GM12878 (cell line): ENCODE measurements around the gene CDH20.

ENCODE experiments used
- CTCF ChIP-seq, 3 experiments: IDR thresholded peaks in 2 of 3; conservative IDR thresholded peaks in 1 of 3; 2 replicates each; pipeline ENCODE4 v1.5.1; 2011; ENCODE audit warnings: low read depth in 3 of 3, low read length in 3 of 3, mild to moderate bottlenecking in 3 of 3, control low read depth in 2 of 3, moderate library complexity in 2 of 3, inconsistent platforms in 1 of 3, mixed read lengths in 1 of 3; ENCODE audit not compliant: control insufficient read depth in 2 of 3, insufficient read depth in 1 of 3; ENCODE audit errors: extremely low read depth in 1 of 3
- E2F4 ChIP-seq: IDR thresholded peaks from 2 replicates; pipeline ENCODE4 v1.6.1; 2012; ENCODE audit warnings: low read depth, low read length, improper control_type of control experiment
- ESRRA ChIP-seq: IDR thresholded peaks from 2 replicates; pipeline ENCODE4 v1.6.1; 2012; ENCODE audit warnings: mild to moderate bottlenecking, low read length, improper control_type of control experiment
- HDAC2 ChIP-seq: fragments of 200-600 bp; sonication (generic); IDR thresholded peaks from 2 replicates; pipeline ENCODE4 v1.6.1; 2017
- MXI1 ChIP-seq: fragments of 150-350 bp; IDR thresholded peaks from 2 replicates; pipeline ENCODE4 v1.6.1; 2011; ENCODE audit warnings: low read depth, mild to moderate bottlenecking, inconsistent platforms, low read length, improper control_type of control experiment
- RELA ChIP-seq: fragments of 450-650 bp; IDR thresholded peaks from 2 replicates; pipeline ENCODE4 v1.8.0; 2014; ENCODE audit warnings: borderline replicate concordance; ENCODE audit not compliant: partially characterized antibody
- SKIL ChIP-seq: fragments of 450-650 bp; IDR thresholded peaks from 2 replicates; pipeline ENCODE4 v1.6.1; 2017; ENCODE audit warnings: mild to moderate bottlenecking, low read depth, inconsistent platforms; ENCODE audit not compliant: poor library complexity, severe bottlenecking
- TBL1XR1 ChIP-seq: IDR thresholded peaks from 2 replicates; pipeline ENCODE4 v1.6.1; 2012; ENCODE audit warnings: low read depth, low read length, improper control_type of control experiment
- TF ChIP-seq, protein P1 (sequence below): fragments of 450-650 bp; IDR thresholded peaks from 2 replicates; pipeline ENCODE4 v1.6.1; 2017; ENCODE audit warnings: antibody characterized with exemption, mild to moderate bottlenecking, moderate library complexity

GRCh38 chr18:61336766-61337165 lies 3.5 kb downstream of the CDH20 start:
- TF ChIP-seq TBL1XR1 (no peak), CTCF (IDR thresholded peaks at IDR 0.05 in 2 of 3, conservative IDR thresholded peaks at IDR 0.05 in 1 of 3; ENCODE audit: control insufficient read depth in 2 of 3, extremely low read depth in 1 of 3, insufficient read depth in 1 of 3, low read depth in 3 of 3, low read length in 3 of 3) (no peak), MXI1 (no peak), RELA (no peak), SKIL (no peak), HDAC2 (no peak), E2F4 (no peak), ESRRA (no peak)
- TF ChIP-seq, protein P1, sequence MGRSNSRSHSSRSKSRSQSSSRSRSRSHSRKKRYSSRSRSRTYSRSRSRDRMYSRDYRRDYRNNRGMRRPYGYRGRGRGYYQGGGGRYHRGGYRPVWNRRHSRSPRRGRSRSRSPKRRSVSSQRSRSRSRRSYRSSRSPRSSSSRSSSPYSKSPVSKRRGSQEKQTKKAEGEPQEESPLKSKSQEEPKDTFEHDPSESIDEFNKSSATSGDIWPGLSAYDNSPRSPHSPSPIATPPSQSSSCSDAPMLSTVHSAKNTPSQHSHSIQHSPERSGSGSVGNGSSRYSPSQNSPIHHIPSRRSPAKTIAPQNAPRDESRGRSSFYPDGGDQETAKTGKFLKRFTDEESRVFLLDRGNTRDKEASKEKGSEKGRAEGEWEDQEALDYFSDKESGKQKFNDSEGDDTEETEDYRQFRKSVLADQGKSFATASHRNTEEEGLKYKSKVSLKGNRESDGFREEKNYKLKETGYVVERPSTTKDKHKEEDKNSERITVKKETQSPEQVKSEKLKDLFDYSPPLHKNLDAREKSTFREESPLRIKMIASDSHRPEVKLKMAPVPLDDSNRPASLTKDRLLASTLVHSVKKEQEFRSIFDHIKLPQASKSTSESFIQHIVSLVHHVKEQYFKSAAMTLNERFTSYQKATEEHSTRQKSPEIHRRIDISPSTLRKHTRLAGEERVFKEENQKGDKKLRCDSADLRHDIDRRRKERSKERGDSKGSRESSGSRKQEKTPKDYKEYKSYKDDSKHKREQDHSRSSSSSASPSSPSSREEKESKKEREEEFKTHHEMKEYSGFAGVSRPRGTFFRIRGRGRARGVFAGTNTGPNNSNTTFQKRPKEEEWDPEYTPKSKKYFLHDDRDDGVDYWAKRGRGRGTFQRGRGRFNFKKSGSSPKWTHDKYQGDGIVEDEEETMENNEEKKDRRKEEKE, result no peak
